Panc1 (cell line): Measurements from ENCODE around the gene RPS27L. TPM values are rescaled to one million over a fixed set of nuclear protein-coding genes. Genes with fewer than 3 reads are reported as not detected.

Source experiments
- ATAC-seq: fragments of 200-7000 bp; cut with Tn5 transposase; 2 replicates; pipeline ENCODE4 v1.9.1; 2020; ENCODE audit warnings: mild to moderate bottlenecking, moderate library complexity
- BruUV-seq: library from RNA; stranded (reverse); fragments of 400-500 nt; replicated peaks from 2 replicates; lab custom pipeline; 2021; lab: Mats Ljungman, UMichigan
- CTCF ChIA-PET: fragments of 300-600 bp; sonication (Branson Sonifier 250); formaldehyde crosslinking; loops from one replicate; lab custom pipeline; 2022; ENCODE audit warnings: antibody characterized with exemption; lab: Charles Lee
- POLR2A ChIA-PET: fragments of 300-600 bp; sonication (Branson Sonifier 250); formaldehyde crosslinking; loops from one replicate; lab custom pipeline; 2022; ENCODE audit warnings: antibody characterized with exemption; lab: Charles Lee
- DNase-seq: peaks from one replicate; pipeline ENCODE4 v3.0.0-alpha.2; 2010; ENCODE audit warnings: low read depth, low spot score
- H3K27ac ChIP-seq: 2 replicates; pipeline ENCODE4 v1.5.1; 2011; ENCODE audit warnings: mild to moderate bottlenecking, low read length, inconsistent platforms
- H3K27me3 ChIP-seq: fragments of 200-500 bp; sonication (Bioruptor generic); 2 replicates; pipeline ENCODE4 v1.6.0; 2014; ENCODE audit warnings: low read length, inconsistent platforms; ENCODE audit not compliant: control insufficient read depth, insufficient read depth
- H3K36me3 ChIP-seq: fragments of 200-500 bp; sonication (Bioruptor generic); 2 replicates; pipeline ENCODE4 v1.5.1; 2014; ENCODE audit warnings: inconsistent platforms, mild to moderate bottlenecking, low read length, moderate library complexity; ENCODE audit not compliant: control insufficient read depth, insufficient read depth
- H3K4me1 ChIP-seq: 2 replicates; pipeline ENCODE4 v1.5.1; 2011; ENCODE audit warnings: inconsistent platforms, mild to moderate bottlenecking, low read length, moderate library complexity; ENCODE audit not compliant: control insufficient read depth, insufficient read depth
- H3K4me3 ChIP-seq, 2 experiments: 2 replicates each; pipeline ENCODE4 v1.5.1; 2011 to 2012; ENCODE audit warnings: low read depth in 2 of 2, low read length in 2 of 2, mild to moderate bottlenecking in 2 of 2, inconsistent platforms in 1 of 2, moderate library complexity in 1 of 2
- H3K9me3 ChIP-seq: fragments of 200-500 bp; sonication (Bioruptor generic); 2 replicates; pipeline ENCODE4 v1.5.1; 2014; ENCODE audit warnings: low read depth, mild to moderate bottlenecking, inconsistent platforms, low read length, moderate library complexity; ENCODE audit not compliant: control insufficient read depth, insufficient read depth
- CTCF ChIP-seq: fragments of 450-650 bp; IDR thresholded peaks from 2 replicates; pipeline ENCODE4 v1.5.1; 2017; ENCODE audit warnings: mild to moderate bottlenecking
- POLR2AphosphoS5 ChIP-seq: IDR thresholded peaks from 2 replicates; pipeline ENCODE4 v1.6.1; 2012; ENCODE audit warnings: mild to moderate bottlenecking, low read depth, low read length, moderate library complexity
- REST ChIP-seq, 2 experiments: IDR thresholded peaks; 2 replicates each; pipeline ENCODE4 v1.6.1; 2011 to 2012; ENCODE audit warnings: low read depth in 2 of 2, control low read depth in 1 of 2, low read length in 1 of 2, mild to moderate bottlenecking in 1 of 2, moderate library complexity in 1 of 2; ENCODE audit not compliant: insufficient read depth in 1 of 2
- SIN3A ChIP-seq: IDR thresholded peaks from 2 replicates; pipeline ENCODE4 v1.6.1; 2012; ENCODE audit warnings: low read depth, mild to moderate bottlenecking, low read length, moderate library complexity, borderline replicate concordance; ENCODE audit not compliant: insufficient read depth
- TCF7L2 ChIP-seq: IDR thresholded peaks from 2 replicates; pipeline ENCODE4 v1.6.1; 2011; ENCODE audit warnings: mild to moderate bottlenecking, low read depth, low read length, inconsistent platforms
- in situ Hi-C: cut with HindIII; loops from 2 replicates; pipeline ENCODE4 v1.10.0; 2016; ENCODE audit warnings: low sequenced_read_pairs, low pct_unique_long_range_greater_than_20kb
- intact Hi-C: fragments of 100-400 bp; cut with micrococcal nuclease; formaldehyde crosslinking; loops from one replicate; pipeline ENCODE4 v1.10.0; 2022; ENCODE audit not compliant: unreplicated experiment
- total RNA-seq: library from RNA; stranded (reverse); gene quantifications from one replicate; pipeline ENCODE4 v1.2.1, GENCODE V29; 2021; ENCODE audit not compliant: unreplicated experiment

Gene RPS27L
- total RNA-seq, 1 experiment from 2014 or later, result 61.3 TPM

DNA sequence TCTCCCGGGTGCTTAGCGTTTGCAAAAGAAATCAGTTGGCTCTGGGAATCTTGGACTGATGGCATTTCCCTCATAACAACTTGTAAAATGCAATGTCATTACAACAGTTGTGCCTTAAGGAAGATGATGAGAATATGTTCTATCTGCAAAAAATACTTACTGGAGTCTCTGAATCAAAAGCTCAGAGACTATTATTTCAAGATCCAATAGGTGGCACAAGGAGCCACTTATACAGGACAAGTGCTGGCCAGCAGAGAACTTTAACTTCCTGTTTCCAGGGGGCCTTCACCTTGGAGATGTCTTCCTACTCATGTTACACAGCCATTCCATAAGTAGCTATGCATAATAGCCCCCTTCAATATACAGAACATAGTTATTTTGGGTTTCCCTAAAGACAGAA, 8.9 kb upstream of the RPS27L start:
- in situ Hi-C loops (no loop called here), intact Hi-C loops (no loop called here)
- Histone ChIP-seq H3K27ac (no peak overlapping the region), H3K9me3 (no peaks in the 10 kb centered on the region), H3K36me3 (no peaks in the 10 kb centered on the region), H3K4me3 (no peak overlapping the region), H3K27me3 (no peaks in the 10 kb centered on the region), H3K4me1 (no peaks in the 10 kb centered on the region)
- POLR2A ChIA-PET, result no interaction called here
- no peak for TF ChIP-seq SIN3A
- no peak for TF ChIP-seq POLR2AphosphoS5
- TF ChIP-seq CTCF, result no peak; the same call in 1 of the 2 replicates
- TF ChIP-seq REST (IDR thresholded peaks at IDR 0.05; ENCODE audit: insufficient read depth in 1 of 2, low read depth in 2 of 2, low read length in 1 of 2), result no peak
- TF ChIP-seq TCF7L2, result no peak
- CTCF ChIA-PET, result interaction anchor here (1.2 kb wide), 1 partner anchor 237 kb away, joined by 3 read pairs; no protein-coding TSS in a partner anchor
- ATAC-seq (no peak), DNase-seq (no peak)
- no TSS peak for BruUV-seq

DNA sequence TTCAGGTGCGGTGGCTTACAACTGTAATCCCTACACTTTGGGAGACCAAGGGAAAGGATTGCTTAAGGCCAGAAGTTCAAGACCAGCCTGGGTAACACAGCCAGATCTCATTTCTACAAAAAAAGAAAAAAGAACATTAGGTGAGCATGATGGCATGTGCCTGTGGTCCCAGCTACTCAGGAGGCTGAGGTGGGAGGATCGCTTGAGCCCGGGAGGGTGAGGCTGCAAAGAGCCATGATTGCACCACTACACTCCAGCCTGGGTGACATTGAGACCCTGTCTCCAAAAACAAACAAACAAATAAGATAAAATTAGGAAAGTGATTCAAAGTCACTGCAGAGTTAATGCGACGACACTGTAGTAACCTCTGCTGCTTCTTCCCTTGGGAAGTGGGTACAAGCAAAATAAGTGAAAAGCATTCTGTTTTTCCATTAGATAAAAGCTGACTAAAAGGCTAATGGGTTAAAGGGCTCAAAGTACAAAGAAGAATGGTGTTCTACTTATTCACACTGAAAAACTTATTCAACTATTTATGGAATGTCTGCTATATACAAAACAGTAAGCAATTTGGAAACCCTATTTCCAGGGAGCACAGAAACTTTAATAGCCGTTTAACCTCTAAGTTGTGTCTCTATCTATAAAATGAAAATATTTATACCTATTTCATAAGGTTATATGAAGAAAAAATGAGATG, 8.0 kb upstream of the RPS27L start:
- CTCF ChIA-PET, result interaction anchor here (0.7 to 1.2 kb wide), 2 partner anchors 237 to 421 kb away, joined by 3 to 7 read pairs; no protein-coding TSS in a partner anchor
- in situ Hi-C loops (no loop called here), intact Hi-C loops (no loop called here)
- Histone ChIP-seq H3K4me3 (no peak overlapping the region), H3K27me3 (no peaks in the 10 kb centered on the region), H3K4me1 (no peaks in the 10 kb centered on the region), H3K9me3 (no peaks in the 10 kb centered on the region), H3K27ac (no peak overlapping the region), H3K36me3 (no peaks in the 10 kb centered on the region)
- POLR2A ChIA-PET, result no interaction called here
- DNase-seq (no peak), ATAC-seq (no peak)
- BruUV-seq, result no TSS peak
- TF ChIP-seq CTCF (no peak), SIN3A (no peak), TCF7L2 (no peak), POLR2AphosphoS5 (no peak), REST (IDR thresholded peaks at IDR 0.05; ENCODE audit: insufficient read depth in 1 of 2, low read depth in 2 of 2, low read length in 1 of 2) (no peak)
